Mesothelial cell of epicardium (in vitro differentiated cells): ENCODE data around the gene EVA1A. TPM values are rescaled to one million over a fixed set of nuclear protein-coding genes. Genes with fewer than 3 reads are reported as not detected.

ENCODE experiments used
- DNase-seq, 2 experiments: peaks; one replicate each; pipeline ENCODE4 v3.0.0; 2021; ENCODE audit warnings: low spot score in 2 of 2; ENCODE audit not compliant: unreplicated experiment in 2 of 2
- H3K27ac Mint-ChIP-seq: 2 replicates; pipeline ENCODE4 v1.8.0; 2021; ENCODE audit warnings: mixed read lengths
- H3K27me3 Mint-ChIP-seq: 2 replicates; pipeline ENCODE4 v1.8.0; 2021; ENCODE audit warnings: low read depth, mixed read lengths
- H3K36me3 Mint-ChIP-seq: 2 replicates; pipeline ENCODE4 v1.8.0; 2021; ENCODE audit warnings: mixed read lengths
- H3K4me1 Mint-ChIP-seq: 2 replicates; pipeline ENCODE4 v1.8.0; 2021; ENCODE audit warnings: mixed read lengths
- H3K4me3 Mint-ChIP-seq: 2 replicates; pipeline ENCODE4 v1.8.0; 2021; ENCODE audit warnings: mild to moderate bottlenecking, moderate library complexity, mixed read lengths
- H3K9me3 Mint-ChIP-seq: 2 replicates; pipeline ENCODE4 v1.8.0; 2021; ENCODE audit warnings: mixed read lengths
- CTCF ChIP-seq: fragments of 200-600 bp; sonication (generic); IDR thresholded peaks from one replicate; pipeline ENCODE4 v1.5.0; 2021; ENCODE audit warnings: antibody characterized with exemption; ENCODE audit not compliant: unreplicated experiment
- total RNA-seq: library from RNA; stranded (reverse); gene quantifications from 3 replicates; pipeline ENCODE4 v1.2.1, GENCODE V29; 2021

EVA1A gene
- total RNA-seq, 1 donor from 2014 or later: 11.5 TPM

GRCh38 chr2:75602724-75603342 lies 42.1 kb upstream of the EVA1A start:
- no peaks in the 10 kb centered on the region for H3K9me3 Mint-ChIP-seq
- TF ChIP-seq CTCF: no peak
- no peaks in the 10 kb centered on the region for H3K36me3 Mint-ChIP-seq
- peaks cover 24% of the 10 kb centered on the region for H3K4me1 Mint-ChIP-seq
- DNase-seq: no peak
- H3K4me3 Mint-ChIP-seq: no peak overlapping the region
- peaks cover 6% of the 10 kb centered on the region for H3K27me3 Mint-ChIP-seq
- H3K27ac Mint-ChIP-seq: no peak overlapping the region

- H3K4me1 Mint-ChIP-seq: peaks cover 28% of the 10 kb centered on the region
- no peak for DNase-seq
- no peak overlapping the region for H3K4me3 Mint-ChIP-seq
- H3K36me3 Mint-ChIP-seq: no peaks in the 10 kb centered on the region
- no peaks in the 10 kb centered on the region for H3K9me3 Mint-ChIP-seq
- H3K27me3 Mint-ChIP-seq: no peaks in the 10 kb centered on the region
- TF ChIP-seq CTCF: no peak
- H3K27ac Mint-ChIP-seq: no peak overlapping the region
Measured at GRCh38 chr2:75600461-75601011, 39.8 kb upstream of the EVA1A start.

DNA sequence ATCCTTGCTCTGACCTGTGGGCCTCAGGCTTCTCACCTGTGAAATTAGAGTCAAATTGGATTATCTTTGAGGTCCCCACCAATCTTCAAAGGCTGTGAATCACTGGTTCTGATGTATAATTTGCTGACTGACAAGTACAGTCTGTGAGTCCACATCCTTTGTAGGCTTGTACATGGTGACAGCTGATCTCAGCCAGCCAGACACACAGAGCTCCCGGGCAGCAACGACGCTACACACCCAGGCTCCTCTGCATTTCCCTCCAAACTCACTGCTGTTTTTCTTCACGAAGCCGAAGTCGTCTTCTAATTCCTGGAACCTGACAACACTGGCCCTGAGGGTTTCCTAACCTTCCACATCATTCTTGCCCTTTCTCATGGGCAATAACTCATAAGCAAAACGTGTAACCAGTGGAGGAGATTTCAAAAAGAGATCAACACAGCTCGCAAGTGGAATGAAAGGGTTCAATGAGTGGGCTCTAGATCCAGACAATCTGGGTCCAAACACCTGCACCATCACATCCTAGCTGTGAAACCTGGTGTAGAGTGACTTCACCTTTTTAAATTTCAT lies 37.9 kb upstream of the EVA1A start:
- Mint-ChIP-seq H3K4me3 (no peak overlapping the region), H3K27ac (no peak overlapping the region)

GRCh38 chr2:75597949-75598348 lies 37.2 kb upstream of the EVA1A start:
- peaks cover 40% of the 10 kb centered on the region for H3K4me1 Mint-ChIP-seq
- no peak for TF ChIP-seq CTCF
- no peaks in the 10 kb centered on the region for H3K27me3 Mint-ChIP-seq
- H3K9me3 Mint-ChIP-seq: no peaks in the 10 kb centered on the region
- no peaks in the 10 kb centered on the region for H3K36me3 Mint-ChIP-seq
- H3K27ac Mint-ChIP-seq: no peak overlapping the region
- no peak for DNase-seq
- no peak overlapping the region for H3K4me3 Mint-ChIP-seq

More for the DNA sequence above, 37.9 kb upstream of the EVA1A start:
- no peak for TF ChIP-seq CTCF
- H3K9me3 Mint-ChIP-seq: no peaks in the 10 kb centered on the region
- H3K27me3 Mint-ChIP-seq: no peaks in the 10 kb centered on the region
- no peaks in the 10 kb centered on the region for H3K36me3 Mint-ChIP-seq
- H3K4me1 Mint-ChIP-seq: peaks cover 40% of the 10 kb centered on the region
- no peak for DNase-seq

DNA sequence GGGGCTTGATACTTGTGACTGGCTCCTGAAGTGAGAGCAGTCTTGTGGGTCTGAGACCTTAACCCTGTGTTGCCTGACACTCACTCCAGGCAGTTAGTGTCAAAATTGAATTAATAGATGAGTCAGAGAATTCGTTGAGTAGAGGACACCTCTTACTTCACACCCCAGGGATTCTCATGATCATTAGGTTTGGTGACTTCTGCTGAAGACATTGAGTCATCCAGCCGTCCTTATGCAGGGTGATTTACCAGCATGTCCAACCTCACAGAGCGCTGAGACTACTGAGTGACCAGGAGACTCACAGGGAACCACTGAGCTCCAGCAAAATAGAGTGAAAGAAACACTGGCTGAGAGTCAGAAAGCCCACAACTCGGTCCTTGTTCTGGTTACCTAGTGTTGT lies 36.0 kb upstream of the EVA1A start:
- Mint-ChIP-seq H3K36me3 (no peaks in the 10 kb centered on the region), H3K27me3 (no peaks in the 10 kb centered on the region), H3K9me3 (no peaks in the 10 kb centered on the region), H3K4me3 (no peak overlapping the region), H3K27ac (peak overlapping the region; percentile 12), H3K4me1 (peaks cover 42% of the 10 kb centered on the region)
- no peak for DNase-seq
- TF ChIP-seq CTCF: no peak
